ENCODE data around the gene CFAP74. TPM values are rescaled to one million over a fixed set of nuclear protein-coding genes. Genes with fewer than 3 reads are reported as not detected.

CFAP74 gene
- total and polyA plus RNA-seq, 9 of the 15 experiments (the other 6 are each of a cell fraction or from before 2014, with no cell fraction given) = 0.03 to 0.15 (median 0.05) TPM; not detected in 6

- TF ChIP-seq SMARCA4 (IDR thresholded peaks at IDR 0.05) = 0 out of 2 replicates have a peak, but pooled peaks have one; percentile 23
- no peak for TF ChIP-seq ZNF395 (CRISPR knock-in tag; IDR thresholded peaks at IDR 0.05)
- peak; percentile 39; the same call in 1 of the 2 replicates for TF ChIP-seq L3MBTL2 (IDR thresholded peaks at IDR 0.05)
- TF ChIP-seq DNMT1 (IDR thresholded peaks at IDR 0.05) = no peak
- TF ChIP-seq FOSL1 (tag; conservative IDR thresholded peaks at IDR 0.05) = peak; percentile 80
- no peak for TF ChIP-seq U2AF1 (optimal IDR thresholded peaks at IDR 0.05; ENCODE audit: low read depth, low read length)
- no peak for TF ChIP-seq SETDB1 (IDR thresholded peaks at IDR 0.05; ENCODE audit: low read length)
- TF ChIP-seq MAFG (tag; conservative IDR thresholded peaks at IDR 0.05) = no peak
- TF ChIP-seq RFX1 (IDR thresholded peaks at IDR 0.05) = no peak
- TF ChIP-seq NFIX (CRISPR knock-in tag; IDR thresholded peaks at IDR 0.05; ENCODE audit: low read depth) = no peak
- TF ChIP-seq RAD51 (IDR thresholded peaks at IDR 0.05; ENCODE audit: borderline replicate concordance, low read depth) = no peak
- TF ChIP-seq XRCC5 (IDR thresholded peaks at IDR 0.05; ENCODE audit: low read depth, low read length) = peak; percentile 69; the same call in 1 of the 2 replicates
- 0 out of 2 replicates have a peak, but pooled peaks have one; percentile 42 for TF ChIP-seq MYNN (IDR thresholded peaks at IDR 0.05)
- TF ChIP-seq MYNN (CRISPR knock-in tag; IDR thresholded peaks at IDR 0.05) = no peak
- TF ChIP-seq JUND (IDR thresholded peaks at IDR 0.05; ENCODE audit: borderline replicate concordance, low read depth, low read length) = peak; percentile 14; the same call in 1 of the 2 replicates
- peak; percentile 45; the same call in 1 of the 3 replicates for TF ChIP-seq JUND (tag; IDR thresholded peaks at IDR 0.05; ENCODE audit: borderline replicate concordance, low read depth, low read length)
- TF ChIP-seq SMARCE1 (IDR thresholded peaks at IDR 0.05) = peak; percentile 42; the same call in 1 of the 2 replicates
- TF ChIP-seq ZBTB2 (IDR thresholded peaks at IDR 0.05) = no peak
- TF ChIP-seq TSC22D4 (tag; IDR thresholded peaks at IDR 0.05) = no peak
- TF ChIP-seq TEAD4 (IDR thresholded peaks at IDR 0.05; ENCODE audit: low read length) = peak; percentile 58
- TF ChIP-seq TEAD4 (CRISPR knock-in tag; IDR thresholded peaks at IDR 0.05; ENCODE audit: borderline replicate concordance) = no peak
- TF ChIP-seq ZNF780A (CRISPR knock-in tag; IDR thresholded peaks at IDR 0.05) = no peak
- TF ChIP-seq ARHGAP35 (IDR thresholded peaks at IDR 0.05; ENCODE audit: partially characterized antibody) = no peak
- TF ChIP-seq NONO (IDR thresholded peaks at IDR 0.05; ENCODE audit: low read depth in 2 of 2, low read length in 1 of 2) = no peak
- TF ChIP-seq ZBTB5 (IDR thresholded peaks at IDR 0.05) = no peak
- TF ChIP-seq ZNF655 (CRISPR knock-in tag; IDR thresholded peaks at IDR 0.05) = no peak
Observed at GRCh38 chr1:1959840-1960479, 43.6 kb downstream of the CFAP74 start (continued).
